HG02973 (cell line): ENCODE data around the gene SUPV3L1.
"Not testable (repeated sequence)": the region's sequence is repeated elsewhere in the genome, so short reads cannot be mapped to it uniquely, and the experiment has no call there.

Experiments used
- ATAC-seq: cut with Tn5 transposase; IDR thresholded peaks from one replicate; pipeline ENCODE4 v1.9.1; 2021; ENCODE audit warnings: moderate library complexity; ENCODE audit not compliant: unreplicated experiment

Gene SUPV3L1

GRCh38 chr10:69179743-69180524, at the start of gene SUPV3L1:
Gene SUPV3L1, plus strand, starts transcription at chr10:69180234. Its CDS starts 58 bp downstream, at chr10:69180292.
- ATAC-seq: peak; percentile 70

- no peak for ATAC-seq
Observed at GRCh38 chr10:69130251-69130650, 49.8 kb upstream of the SUPV3L1 start.

GRCh38 chr10:69139961-69140360, 40.1 kb upstream of the SUPV3L1 start:
- ATAC-seq: no peak

- ATAC-seq: no peak
Observed at GRCh38 chr10:69141304-69141703, 38.7 kb upstream of the SUPV3L1 start.

- ATAC-seq: not testable (repeated sequence)
Observed at GRCh38 chr10:69142074-69142473, 38.0 kb upstream of the SUPV3L1 start.

GRCh38 chr10:69142983-69143382, 37.1 kb upstream of the SUPV3L1 start:
- no peak for ATAC-seq

- ATAC-seq: no peak
Observed at GRCh38 chr10:69145329-69145728, 34.7 kb upstream of the SUPV3L1 start.

- ATAC-seq: no peak
Observed at GRCh38 chr10:69145864-69146263, 34.2 kb upstream of the SUPV3L1 start.

- ATAC-seq: no peak
Observed at GRCh38 chr10:69146759-69147158, 33.3 kb upstream of the SUPV3L1 start.

- no peak for ATAC-seq
Observed at GRCh38 chr10:69151984-69152383, 28.1 kb upstream of the SUPV3L1 start.

- no peak for ATAC-seq
Observed at GRCh38 chr10:69153227-69153626, 26.8 kb upstream of the SUPV3L1 start.

GRCh38 chr10:69160809-69161241, 19.2 kb upstream of the SUPV3L1 start:
- no peak for ATAC-seq

GRCh38 chr10:69168493-69168892, 11.5 kb upstream of the SUPV3L1 start:
- ATAC-seq: no peak

- ATAC-seq: no peak
Observed at GRCh38 chr10:69172241-69172982, 7.6 kb upstream of the SUPV3L1 start.

- ATAC-seq: not testable (repeated sequence)
Observed at GRCh38 chr10:69175326-69175725, 4.7 kb upstream of the SUPV3L1 start.

GRCh38 chr10:69176823-69177222, 3.2 kb upstream of the SUPV3L1 start:
- ATAC-seq: no peak

- peak; percentile 18 for ATAC-seq
Observed at GRCh38 chr10:69179089-69179742, 818 bp upstream of the SUPV3L1 start.

- peak; percentile 25 for ATAC-seq
Observed at GRCh38 chr10:69180525-69181204, 631 bp downstream of the SUPV3L1 start.

- ATAC-seq: no peak
Observed at GRCh38 chr10:69181433-69181832, 1.4 kb downstream of the SUPV3L1 start.

- no peak for ATAC-seq
Observed at GRCh38 chr10:69182005-69182404, 2.0 kb downstream of the SUPV3L1 start.

- no peak for ATAC-seq
Observed at GRCh38 chr10:69186524-69186923, 6.5 kb downstream of the SUPV3L1 start.
